GM12878 (cell line): ENCODE measurements around the gene NDUFV3. TPM values are rescaled to one million over a fixed set of nuclear protein-coding genes. Genes with fewer than 3 reads are reported as not detected.

Experiments used
- CREB1 ChIP-seq: IDR thresholded peaks from 2 replicates; pipeline ENCODE4 v1.6.1; 2012; ENCODE audit warnings: low read depth, mild to moderate bottlenecking, inconsistent platforms
- EGR1 ChIP-seq, 2 experiments: IDR thresholded peaks; 1 replicate in 1 of 2; 2 replicates in 1 of 2; pipeline ENCODE4 v1.6.1; 2011 to 2012; ENCODE audit warnings: low read depth in 2 of 2, low read length in 2 of 2, borderline replicate concordance in 1 of 2, mild to moderate bottlenecking in 1 of 2, moderate library complexity in 1 of 2
- MXI1 ChIP-seq: fragments of 150-350 bp; IDR thresholded peaks from 2 replicates; pipeline ENCODE4 v1.6.1; 2011; ENCODE audit warnings: low read depth, mild to moderate bottlenecking, inconsistent platforms, low read length, improper control_type of control experiment
- MYB ChIP-seq: fragments of 150-350 bp; IDR thresholded peaks from 2 replicates; pipeline ENCODE4 v1.6.1; 2014; ENCODE audit warnings: mild to moderate bottlenecking, low read depth, low read length, borderline replicate concordance
- NR2C1 ChIP-seq: fragments of 450-650 bp; IDR thresholded peaks from 2 replicates; pipeline ENCODE4 v1.6.1; 2017; ENCODE audit warnings: antibody characterized with exemption, mild to moderate bottlenecking, moderate library complexity
- POU2F2 ChIP-seq: IDR thresholded peaks from 3 replicates; pipeline ENCODE4 v1.6.1; 2011; ENCODE audit warnings: low read depth, mild to moderate bottlenecking, low read length, borderline replicate concordance
- RAD21 ChIP-seq: IDR thresholded peaks from 2 replicates; pipeline ENCODE4 v1.6.1; 2011; ENCODE audit warnings: mild to moderate bottlenecking, low read depth, low read length, moderate library complexity; ENCODE audit not compliant: insufficient read depth
- SIX5 ChIP-seq: IDR thresholded peaks from 2 replicates; pipeline ENCODE4 v1.6.1; 2011; ENCODE audit warnings: mild to moderate bottlenecking, low read depth, low read length, moderate library complexity; ENCODE audit not compliant: severe bottlenecking
- SMARCA5 ChIP-seq: fragments of 450-650 bp; IDR thresholded peaks from 2 replicates; pipeline ENCODE4 v1.6.1; 2017; ENCODE audit warnings: mild to moderate bottlenecking
- polyA plus RNA-seq, 11 experiments: library from polyadenylated mRNA; depleted of rRNA in 4 of 11; unstranded in 6 of 11; stranded (reverse) in 5 of 11; fragments of >200 nt; fragmentation: Nextera tagmentation in 4 of 11; fragmentation: Illumina TruSeq in 1 of 11; extraction: Ambion mirVana in 4 of 11; extraction: Trizol in 1 of 11; gene quantifications; 1 replicate in 1 of 11; 2 replicates in 10 of 11; pipeline versions ENCODE4 v1.2.1 to v1.2.3, GENCODE V29; 2011 to 2016; ENCODE audit warnings: inconsistent platforms in 2 of 11, missing spikeins in 2 of 11, low read depth in 1 of 11
- total RNA-seq, 4 experiments: library from RNA; depleted of rRNA in 3 of 4; stranded (reverse); fragments of >200 nt in 3 of 4; fragmentation: Illumina TruSeq in 1 of 4; extraction: Trizol in 1 of 4; gene quantifications; 2 replicates each; pipeline versions ENCODE4 v1.2.1 to v1.2.3, GENCODE V29; 2013 to 2021
- TF ChIP-seq, protein P1 (sequence below): fragments of 450-650 bp; IDR thresholded peaks from 2 replicates; pipeline ENCODE4 v1.6.1; 2017; ENCODE audit warnings: mild to moderate bottlenecking, moderate library complexity
- TF ChIP-seq, protein P2 (sequence below): IDR thresholded peaks from 2 replicates; pipeline ENCODE4 v1.6.1; 2012; ENCODE audit warnings: improper control_type of control experiment, low read depth, low read length; ENCODE audit not compliant: insufficient replicate concordance
- TF ChIP-seq, protein P3 (sequence below): IDR thresholded peaks from 2 replicates; pipeline ENCODE4 v1.6.1; 2012; ENCODE audit warnings: mild to moderate bottlenecking, low read depth, low read length

The NDUFV3 gene
- total and polyA plus RNA-seq, 10 of the 15 experiments (the other 5 are each of a cell fraction or from before 2014, with no cell fraction given) = 7.0 to 44.7 (median 29.9) TPM

DNA sequence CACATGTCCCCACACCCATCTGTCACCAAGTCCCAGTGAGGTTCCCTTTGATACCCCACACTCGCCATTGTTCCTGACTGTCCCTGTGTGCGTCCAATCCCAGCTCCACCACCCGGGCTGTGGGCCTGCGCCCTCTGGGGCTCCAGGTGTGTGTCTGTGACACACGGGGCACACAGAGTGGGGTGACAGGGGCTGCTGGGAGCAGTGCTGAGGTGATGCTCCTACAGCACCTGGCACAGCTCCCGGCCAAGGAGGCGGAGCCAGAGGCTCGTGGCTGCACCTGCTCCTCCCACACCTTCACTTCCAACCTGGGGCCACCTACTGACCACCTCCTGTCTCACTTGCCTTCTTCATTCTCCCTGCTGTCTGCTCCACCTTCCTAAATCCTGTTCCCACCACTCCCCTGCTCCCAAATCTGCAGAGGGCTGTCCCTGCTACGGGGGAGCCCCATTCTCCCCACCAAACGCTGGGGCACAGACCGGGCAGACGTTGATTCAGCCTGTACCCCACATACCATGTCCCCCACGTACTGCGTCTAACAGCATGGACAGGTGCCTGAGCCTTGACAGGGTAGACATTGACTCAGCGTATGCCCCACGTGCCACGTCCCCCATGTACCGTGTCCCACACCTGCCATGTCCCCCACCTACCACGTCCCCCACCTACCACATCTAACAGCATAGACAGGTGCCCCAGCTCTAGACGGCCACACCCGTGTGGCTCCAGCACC is 30.2 kb upstream of the NDUFV3 start (continued):
- TF ChIP-seq, protein P1, sequence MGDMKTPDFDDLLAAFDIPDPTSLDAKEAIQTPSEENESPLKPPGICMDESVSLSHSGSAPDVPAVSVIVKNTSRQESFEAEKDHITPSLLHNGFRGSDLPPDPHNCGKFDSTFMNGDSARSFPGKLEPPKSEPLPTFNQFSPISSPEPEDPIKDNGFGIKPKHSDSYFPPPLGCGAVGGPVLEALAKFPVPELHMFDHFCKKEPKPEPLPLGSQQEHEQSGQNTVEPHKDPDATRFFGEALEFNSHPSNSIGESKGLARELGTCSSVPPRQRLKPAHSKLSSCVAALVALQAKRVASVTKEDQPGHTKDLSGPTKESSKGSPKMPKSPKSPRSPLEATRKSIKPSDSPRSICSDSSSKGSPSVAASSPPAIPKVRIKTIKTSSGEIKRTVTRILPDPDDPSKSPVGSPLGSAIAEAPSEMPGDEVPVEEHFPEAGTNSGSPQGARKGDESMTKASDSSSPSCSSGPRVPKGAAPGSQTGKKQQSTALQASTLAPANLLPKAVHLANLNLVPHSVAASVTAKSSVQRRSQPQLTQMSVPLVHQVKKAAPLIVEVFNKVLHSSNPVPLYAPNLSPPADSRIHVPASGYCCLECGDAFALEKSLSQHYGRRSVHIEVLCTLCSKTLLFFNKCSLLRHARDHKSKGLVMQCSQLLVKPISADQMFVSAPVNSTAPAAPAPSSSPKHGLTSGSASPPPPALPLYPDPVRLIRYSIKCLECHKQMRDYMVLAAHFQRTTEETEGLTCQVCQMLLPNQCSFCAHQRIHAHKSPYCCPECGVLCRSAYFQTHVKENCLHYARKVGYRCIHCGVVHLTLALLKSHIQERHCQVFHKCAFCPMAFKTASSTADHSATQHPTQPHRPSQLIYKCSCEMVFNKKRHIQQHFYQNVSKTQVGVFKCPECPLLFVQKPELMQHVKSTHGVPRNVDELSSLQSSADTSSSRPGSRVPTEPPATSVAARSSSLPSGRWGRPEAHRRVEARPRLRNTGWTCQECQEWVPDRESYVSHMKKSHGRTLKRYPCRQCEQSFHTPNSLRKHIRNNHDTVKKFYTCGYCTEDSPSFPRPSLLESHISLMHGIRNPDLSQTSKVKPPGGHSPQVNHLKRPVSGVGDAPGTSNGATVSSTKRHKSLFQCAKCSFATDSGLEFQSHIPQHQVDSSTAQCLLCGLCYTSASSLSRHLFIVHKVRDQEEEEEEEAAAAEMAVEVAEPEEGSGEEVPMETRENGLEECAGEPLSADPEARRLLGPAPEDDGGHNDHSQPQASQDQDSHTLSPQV = no peak
- TF ChIP-seq NR2C1 (no peak), SMARCA5 (no peak), SIX5 (no peak), MXI1 (no peak), MYB (no peak), POU2F2 (no peak), EGR1 (IDR thresholded peaks at IDR 0.05; ENCODE audit: borderline replicate concordance in 1 of 2, low read depth in 2 of 2, low read length in 2 of 2) (no peak), CREB1 (no peak), RAD21 (no peak)
- TF ChIP-seq, protein P2, sequence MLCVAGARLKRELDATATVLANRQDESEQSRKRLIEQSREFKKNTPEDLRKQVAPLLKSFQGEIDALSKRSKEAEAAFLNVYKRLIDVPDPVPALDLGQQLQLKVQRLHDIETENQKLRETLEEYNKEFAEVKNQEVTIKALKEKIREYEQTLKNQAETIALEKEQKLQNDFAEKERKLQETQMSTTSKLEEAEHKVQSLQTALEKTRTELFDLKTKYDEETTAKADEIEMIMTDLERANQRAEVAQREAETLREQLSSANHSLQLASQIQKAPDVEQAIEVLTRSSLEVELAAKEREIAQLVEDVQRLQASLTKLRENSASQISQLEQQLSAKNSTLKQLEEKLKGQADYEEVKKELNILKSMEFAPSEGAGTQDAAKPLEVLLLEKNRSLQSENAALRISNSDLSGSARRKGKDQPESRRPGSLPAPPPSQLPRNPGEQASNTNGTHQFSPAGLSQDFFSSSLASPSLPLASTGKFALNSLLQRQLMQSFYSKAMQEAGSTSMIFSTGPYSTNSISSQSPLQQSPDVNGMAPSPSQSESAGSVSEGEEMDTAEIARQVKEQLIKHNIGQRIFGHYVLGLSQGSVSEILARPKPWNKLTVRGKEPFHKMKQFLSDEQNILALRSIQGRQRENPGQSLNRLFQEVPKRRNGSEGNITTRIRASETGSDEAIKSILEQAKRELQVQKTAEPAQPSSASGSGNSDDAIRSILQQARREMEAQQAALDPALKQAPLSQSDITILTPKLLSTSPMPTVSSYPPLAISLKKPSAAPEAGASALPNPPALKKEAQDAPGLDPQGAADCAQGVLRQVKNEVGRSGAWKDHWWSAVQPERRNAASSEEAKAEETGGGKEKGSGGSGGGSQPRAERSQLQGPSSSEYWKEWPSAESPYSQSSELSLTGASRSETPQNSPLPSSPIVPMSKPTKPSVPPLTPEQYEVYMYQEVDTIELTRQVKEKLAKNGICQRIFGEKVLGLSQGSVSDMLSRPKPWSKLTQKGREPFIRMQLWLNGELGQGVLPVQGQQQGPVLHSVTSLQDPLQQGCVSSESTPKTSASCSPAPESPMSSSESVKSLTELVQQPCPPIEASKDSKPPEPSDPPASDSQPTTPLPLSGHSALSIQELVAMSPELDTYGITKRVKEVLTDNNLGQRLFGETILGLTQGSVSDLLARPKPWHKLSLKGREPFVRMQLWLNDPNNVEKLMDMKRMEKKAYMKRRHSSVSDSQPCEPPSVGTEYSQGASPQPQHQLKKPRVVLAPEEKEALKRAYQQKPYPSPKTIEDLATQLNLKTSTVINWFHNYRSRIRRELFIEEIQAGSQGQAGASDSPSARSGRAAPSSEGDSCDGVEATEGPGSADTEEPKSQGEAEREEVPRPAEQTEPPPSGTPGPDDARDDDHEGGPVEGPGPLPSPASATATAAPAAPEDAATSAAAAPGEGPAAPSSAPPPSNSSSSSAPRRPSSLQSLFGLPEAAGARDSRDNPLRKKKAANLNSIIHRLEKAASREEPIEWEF = no peak
- TF ChIP-seq, protein P3, sequence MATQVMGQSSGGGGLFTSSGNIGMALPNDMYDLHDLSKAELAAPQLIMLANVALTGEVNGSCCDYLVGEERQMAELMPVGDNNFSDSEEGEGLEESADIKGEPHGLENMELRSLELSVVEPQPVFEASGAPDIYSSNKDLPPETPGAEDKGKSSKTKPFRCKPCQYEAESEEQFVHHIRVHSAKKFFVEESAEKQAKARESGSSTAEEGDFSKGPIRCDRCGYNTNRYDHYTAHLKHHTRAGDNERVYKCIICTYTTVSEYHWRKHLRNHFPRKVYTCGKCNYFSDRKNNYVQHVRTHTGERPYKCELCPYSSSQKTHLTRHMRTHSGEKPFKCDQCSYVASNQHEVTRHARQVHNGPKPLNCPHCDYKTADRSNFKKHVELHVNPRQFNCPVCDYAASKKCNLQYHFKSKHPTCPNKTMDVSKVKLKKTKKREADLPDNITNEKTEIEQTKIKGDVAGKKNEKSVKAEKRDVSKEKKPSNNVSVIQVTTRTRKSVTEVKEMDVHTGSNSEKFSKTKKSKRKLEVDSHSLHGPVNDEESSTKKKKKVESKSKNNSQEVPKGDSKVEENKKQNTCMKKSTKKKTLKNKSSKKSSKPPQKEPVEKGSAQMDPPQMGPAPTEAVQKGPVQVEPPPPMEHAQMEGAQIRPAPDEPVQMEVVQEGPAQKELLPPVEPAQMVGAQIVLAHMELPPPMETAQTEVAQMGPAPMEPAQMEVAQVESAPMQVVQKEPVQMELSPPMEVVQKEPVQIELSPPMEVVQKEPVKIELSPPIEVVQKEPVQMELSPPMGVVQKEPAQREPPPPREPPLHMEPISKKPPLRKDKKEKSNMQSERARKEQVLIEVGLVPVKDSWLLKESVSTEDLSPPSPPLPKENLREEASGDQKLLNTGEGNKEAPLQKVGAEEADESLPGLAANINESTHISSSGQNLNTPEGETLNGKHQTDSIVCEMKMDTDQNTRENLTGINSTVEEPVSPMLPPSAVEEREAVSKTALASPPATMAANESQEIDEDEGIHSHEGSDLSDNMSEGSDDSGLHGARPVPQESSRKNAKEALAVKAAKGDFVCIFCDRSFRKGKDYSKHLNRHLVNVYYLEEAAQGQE = no peak
- TF ChIP-seq, all 136 proteins: peak for 0
